Anterior cingulate cortex (tissue), 58 donors: ENCODE data around the gene MED9.
A peak's percentile ranks its signal among the peaks of the same experiment; 100 is the strongest.
"Not testable (repeated sequence)": the region's sequence is repeated elsewhere in the genome, so short reads cannot be mapped to it uniquely, and the experiment has no call there.

Experiments
- DNase-seq, 58 donors: peaks; one replicate each; lab custom pipeline; 2025; lab: John Stamatoyannopoulos, UW

The MED9 gene

GRCh38 chr17:17454276-17454675 lies 22.5 kb upstream of the MED9 start:
- no peak for DNase-seq

- DNase-seq = not testable (repeated sequence)
Measured at GRCh38 chr17:17454700-17455099, 22.1 kb upstream of the MED9 start.

- DNase-seq = no peak
Measured at GRCh38 chr17:17455173-17455572, 21.6 kb upstream of the MED9 start.

DNA sequence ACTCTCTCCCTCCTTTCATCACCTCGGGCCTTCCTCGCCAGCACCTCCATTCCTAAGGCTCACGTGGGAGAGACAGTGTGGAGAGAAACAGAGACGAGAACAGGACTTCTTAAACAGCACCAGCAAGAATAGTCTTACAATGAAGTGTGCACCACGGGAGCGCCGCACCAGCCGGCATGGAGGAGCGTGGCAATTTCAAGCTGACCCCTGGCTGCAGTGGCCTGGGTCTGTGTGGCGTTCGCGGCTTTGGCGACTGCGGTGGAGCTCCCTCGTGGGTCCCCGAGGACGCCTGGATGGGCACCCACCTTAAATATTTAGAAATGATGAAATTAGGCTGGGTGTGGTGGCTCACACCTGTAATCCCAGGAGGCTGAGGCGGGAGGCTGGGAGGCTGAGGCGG lies 20.5 kb upstream of the MED9 start:
- no peak for DNase-seq

DNA sequence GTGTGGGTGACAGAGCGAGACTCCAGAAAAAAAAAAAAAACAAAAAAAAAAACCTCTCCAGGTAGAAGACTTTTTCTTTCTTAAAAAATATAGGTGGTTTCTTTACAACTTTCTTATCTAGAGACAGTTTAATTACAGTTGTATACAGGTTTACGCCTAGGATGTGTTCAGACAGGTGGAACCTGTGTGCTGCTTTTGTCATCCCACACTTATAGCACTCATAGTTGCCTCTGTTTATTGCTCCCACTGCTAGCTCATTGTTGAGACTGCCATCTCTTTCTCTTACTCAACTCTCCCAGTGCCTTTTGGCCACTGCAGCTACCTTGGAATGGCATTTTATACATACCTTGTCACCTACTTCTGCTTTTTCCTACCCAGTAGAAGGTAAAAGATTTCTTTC lies 19.1 kb upstream of the MED9 start:
- no peak for DNase-seq

DNA sequence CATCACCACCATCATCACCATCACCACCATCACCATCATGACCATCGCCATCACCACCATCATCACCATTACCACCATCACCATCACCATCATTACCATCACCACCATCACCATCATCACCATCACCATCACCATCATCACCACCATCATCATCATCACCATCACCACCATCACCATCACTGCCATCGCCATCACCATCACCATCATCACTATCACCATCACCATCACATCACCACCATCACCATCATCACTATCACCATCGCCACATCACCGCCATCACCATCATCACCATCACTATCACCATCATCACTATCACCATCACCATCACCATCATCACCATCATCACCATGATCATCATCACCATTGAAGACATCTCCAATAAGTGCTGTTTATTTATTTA lies 16.8 kb upstream of the MED9 start:
- no peak for DNase-seq

GRCh38 chr17:17462048-17462824 lies 14.6 kb upstream of the MED9 start:
- DNase-seq = no peak

GRCh38 chr17:17463821-17464220 lies 13.0 kb upstream of the MED9 start:
- DNase-seq = peak in 15 of 58 donors; percentile 7 to 64 (median 27)

DNA sequence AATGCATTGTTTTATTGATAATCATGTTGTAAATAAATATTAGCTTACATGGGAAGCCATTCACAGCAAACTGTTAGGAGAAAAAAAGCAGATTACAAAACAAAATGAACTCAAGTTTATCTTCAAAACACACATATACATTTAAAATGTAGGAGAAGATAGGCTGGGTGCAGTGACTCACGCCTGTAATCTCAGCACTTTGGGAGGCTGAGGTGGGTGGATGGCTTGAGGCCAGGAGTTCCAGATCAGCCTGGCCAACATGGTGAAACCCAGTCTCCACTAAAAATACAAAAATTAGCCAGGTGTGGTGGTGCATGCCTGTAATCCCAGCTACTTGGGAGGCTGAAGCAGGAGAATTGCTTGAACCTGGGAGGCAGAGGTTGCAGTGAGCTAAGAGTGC lies 10.9 kb upstream of the MED9 start:
- not testable (repeated sequence) for DNase-seq

GRCh38 chr17:17466511-17466910 lies 10.3 kb upstream of the MED9 start:
- no peak for DNase-seq

- DNase-seq = peak in 25 of 58 donors; percentile 14 to 73 (median 35)
Measured at GRCh38 chr17:17467016-17467415, 9.8 kb upstream of the MED9 start.

DNA sequence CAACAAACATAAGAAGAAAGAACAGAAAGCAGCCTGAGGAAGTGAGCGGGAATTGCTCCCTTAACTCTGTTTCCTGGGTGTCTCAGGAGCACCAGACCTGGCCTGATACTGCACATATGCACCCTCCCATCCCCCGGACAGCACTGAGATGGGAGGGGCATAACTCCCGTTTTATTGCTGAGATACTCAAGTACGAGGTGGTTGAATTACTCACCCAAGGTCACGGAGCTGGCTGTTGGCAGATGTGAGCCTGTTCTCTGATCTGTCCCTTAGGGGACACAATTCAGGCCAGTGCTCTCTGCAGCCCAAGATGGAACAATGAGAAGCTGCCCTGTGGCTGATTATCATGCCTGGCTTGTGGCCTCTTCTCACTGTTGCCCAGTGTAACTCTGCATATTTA lies 9.1 kb upstream of the MED9 start:
- no peak for DNase-seq

DNA sequence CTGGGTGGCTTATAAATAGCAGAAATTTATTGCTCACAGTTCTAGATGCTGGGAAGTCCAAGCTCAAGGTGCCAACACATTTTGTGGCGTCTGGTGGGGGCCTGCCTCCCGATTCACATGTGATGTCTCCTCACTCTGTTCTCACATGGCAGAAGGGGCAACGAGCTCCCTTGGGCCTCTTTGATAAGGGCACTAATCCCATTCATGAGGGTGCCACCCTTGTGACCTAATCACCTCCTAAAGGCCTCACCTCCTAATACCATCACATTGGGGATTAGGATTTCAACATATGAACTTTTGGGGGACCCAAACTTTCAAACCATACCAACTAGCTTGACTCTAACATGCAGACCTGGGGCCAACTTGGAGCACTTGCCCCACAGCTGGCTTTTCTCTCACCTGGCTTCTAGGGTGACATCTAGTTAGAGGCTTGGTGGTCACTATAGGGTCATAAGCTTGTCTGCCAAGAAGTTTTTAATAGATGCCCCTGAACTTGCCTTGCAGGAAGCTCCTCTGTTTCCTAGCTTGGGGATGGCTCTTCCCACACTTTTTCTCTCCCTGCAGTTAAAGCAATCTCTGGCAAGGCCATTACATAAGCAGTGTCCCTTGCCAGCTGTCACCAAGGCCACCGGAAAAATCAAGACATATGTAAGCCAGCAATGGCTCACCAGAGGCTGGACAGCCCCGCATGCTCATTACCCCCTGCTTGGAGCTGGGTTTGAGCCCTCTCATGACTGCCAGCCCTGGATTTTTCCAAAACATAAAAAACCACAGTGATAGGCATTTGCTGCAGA lies 8.4 kb upstream of the MED9 start:
- DNase-seq = peak in 29 of 58 donors; percentile 11 to 75 (median 36)

DNA sequence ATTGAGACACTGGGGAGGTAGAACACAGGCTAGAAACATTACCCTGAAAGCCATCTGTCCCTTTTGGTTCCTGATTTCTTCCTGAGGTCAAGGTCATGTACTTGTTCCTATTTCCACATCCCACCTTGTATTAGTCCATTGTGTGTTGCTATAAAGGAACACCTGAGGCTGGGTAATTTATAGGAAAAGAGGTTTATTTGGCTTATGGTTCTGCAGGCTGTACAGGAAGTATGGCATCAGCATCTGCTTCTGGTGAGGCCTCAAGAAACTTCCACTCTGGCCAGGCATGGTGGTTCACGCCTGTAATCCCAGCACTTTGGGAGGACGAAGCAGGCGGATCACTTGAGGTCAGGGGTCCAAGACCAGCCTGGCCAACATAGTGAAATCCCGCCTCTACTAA lies 7.4 kb upstream of the MED9 start:
- DNase-seq = no peak

GRCh38 chr17:17469996-17470395 lies 6.8 kb upstream of the MED9 start:
- DNase-seq = no peak

DNA sequence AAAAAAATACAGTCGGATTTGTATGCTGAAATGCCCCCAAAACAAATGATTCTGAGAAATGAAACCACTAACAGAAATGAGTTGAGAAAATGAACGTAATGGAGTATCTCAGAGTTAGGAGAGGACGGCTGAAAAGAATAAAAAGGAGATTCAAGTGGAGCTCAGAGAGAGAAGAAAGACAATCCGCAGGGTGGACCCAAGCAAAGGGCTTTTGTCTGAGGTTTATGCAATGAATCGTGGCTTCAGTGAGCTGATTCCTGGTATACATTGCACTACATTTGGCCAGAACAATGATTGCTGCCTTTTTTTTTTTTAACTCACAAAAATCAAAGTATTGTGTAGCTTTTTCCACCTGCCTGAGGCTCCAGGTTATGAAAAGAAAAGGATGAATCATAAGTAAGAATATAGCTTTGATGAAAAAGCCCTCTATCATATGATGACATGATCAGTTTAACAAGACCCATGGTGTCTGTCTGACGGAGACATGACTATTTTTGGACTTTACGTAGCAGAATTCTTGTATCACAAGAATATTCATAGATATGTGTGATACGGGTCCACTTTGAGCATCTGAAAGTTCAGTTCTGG lies 4.4 kb upstream of the MED9 start:
- DNase-seq = no peak

GRCh38 chr17:17474341-17474740 lies 2.5 kb upstream of the MED9 start:
- DNase-seq = no peak

- DNase-seq = no peak
Measured at GRCh38 chr17:17479209-17479608, 2.4 kb downstream of the MED9 start.

DNA sequence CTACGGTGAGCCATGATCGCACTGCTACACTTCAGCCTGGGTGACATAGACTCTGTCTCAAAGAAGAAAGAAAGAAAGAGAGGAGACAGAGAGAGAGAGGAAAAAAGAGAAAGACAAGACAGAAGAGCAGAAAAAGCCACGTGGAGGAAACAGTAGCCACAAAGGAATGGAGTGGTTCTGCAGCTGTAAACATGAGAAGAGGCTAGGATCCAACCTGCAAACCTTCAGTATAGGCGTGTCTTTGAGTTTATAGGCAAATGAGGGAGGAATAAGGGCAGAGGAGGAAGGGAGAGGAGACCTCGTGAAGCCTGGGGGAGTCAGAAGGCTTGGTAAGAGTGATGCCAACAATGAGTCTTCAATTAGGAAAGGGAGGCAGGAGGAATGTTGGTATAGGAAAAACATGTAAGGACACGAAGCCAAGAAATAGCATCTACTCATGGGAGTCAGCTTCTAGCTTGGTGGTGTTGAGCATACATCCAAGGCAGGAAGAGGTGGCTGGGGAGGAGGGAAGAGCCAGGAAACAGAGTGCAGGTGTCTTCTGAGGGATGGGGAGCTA lies 3.9 kb downstream of the MED9 start:
- DNase-seq = no peak

GRCh38 chr17:17481860-17482259 lies 5.1 kb downstream of the MED9 start:
- no peak for DNase-seq

DNA sequence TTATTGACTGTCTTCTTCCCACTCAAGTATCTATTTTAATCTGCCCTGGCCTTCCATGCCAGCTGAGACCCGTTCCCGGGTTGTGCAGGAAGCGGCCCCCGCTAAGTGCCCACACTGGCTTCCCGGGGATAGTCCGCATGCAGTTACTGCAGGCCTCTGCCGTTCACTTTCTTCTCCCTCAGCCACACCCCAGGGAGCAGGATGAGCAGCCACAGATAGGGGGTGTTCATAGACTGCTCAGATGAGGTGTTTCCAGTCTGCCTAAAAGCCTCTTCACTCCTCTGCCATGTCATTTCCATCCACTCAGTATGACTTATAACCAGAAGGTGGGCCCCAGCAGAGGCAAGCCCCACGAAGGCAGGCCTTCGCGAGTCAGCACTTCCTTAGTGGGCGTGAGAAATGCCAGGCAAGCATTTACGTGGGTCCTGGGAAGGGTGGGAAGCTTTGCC lies 7.7 kb downstream of the MED9 start:
- DNase-seq = peak in 2 of 58 donors; percentile 28 to 41
